Activated T-helper 1 cell treated with anti-CD3 and anti-CD28 coated beads, Interleukin-12 subunit alpha, Interleukin-12 subunit beta, Interleukin-2, Interleukin-4 antibody, amounts not matched to agents 30 ng/mL and 10 ng/mL and 1 ng/mL, durations not matched to agents 14 hours and 24 hours and 36 hours (primary cell): ENCODE results near the gene LSP1. TPM values are rescaled to one million over a fixed set of nuclear protein-coding genes. Genes with fewer than 3 reads are reported as not detected.

Experiments
- DNase-seq: peaks from one replicate; pipeline ENCODE4 v3.0.0; 2021; ENCODE audit warnings: low spot score
- H3K27ac Mint-ChIP-seq: one replicate; pipeline ENCODE4 v1.8.0; 2021; ENCODE audit warnings: mild to moderate bottlenecking, mixed read lengths
- H3K27me3 Mint-ChIP-seq: one replicate; pipeline ENCODE4 v1.8.0; 2022; ENCODE audit warnings: mild to moderate bottlenecking, moderate library complexity, mixed read lengths; ENCODE audit not compliant: insufficient read depth
- H3K36me3 Mint-ChIP-seq: one replicate; pipeline ENCODE4 v1.8.0; 2021; ENCODE audit warnings: low read depth, mixed read lengths
- H3K4me1 Mint-ChIP-seq: one replicate; pipeline ENCODE4 v1.8.0; 2021; ENCODE audit warnings: low read depth, mixed read lengths
- H3K4me3 Mint-ChIP-seq: one replicate; pipeline ENCODE4 v1.8.0; 2021; ENCODE audit warnings: mild to moderate bottlenecking, moderate library complexity, mixed read lengths
- H3K9me3 Mint-ChIP-seq: one replicate; pipeline ENCODE4 v1.8.0; 2021; ENCODE audit warnings: mixed read lengths
- intact Hi-C: fragments of 100-400 bp; cut with micrococcal nuclease; formaldehyde crosslinking; loops from one replicate; pipeline ENCODE4 v1.15.1; 2024
- total RNA-seq: library from RNA; stranded (reverse); gene quantifications from 2 replicates; pipeline ENCODE4 v1.2.3, GENCODE V29; 2022

The LSP1 gene
- total RNA-seq, 1 donor from 2014 or later: 262 TPM

GRCh38 chr11:1924646-1925372, 71.9 kb downstream of the LSP1 start:
- Mint-ChIP-seq H3K9me3 (no peaks in the 10 kb centered on the region), H3K27me3 (peaks cover 3% of the 10 kb centered on the region), H3K36me3 (no peaks in the 10 kb centered on the region), H3K4me3 (no peak overlapping the region), H3K4me1 (peaks cover 4% of the 10 kb centered on the region), H3K27ac (no peak overlapping the region)
- intact Hi-C loops: no loop called here
- DNase-seq: no peak

- H3K27me3 Mint-ChIP-seq: peaks cover 3% of the 10 kb centered on the region
- no peaks in the 10 kb centered on the region for H3K9me3 Mint-ChIP-seq
- H3K4me3 Mint-ChIP-seq: no peak overlapping the region
- H3K36me3 Mint-ChIP-seq: no peaks in the 10 kb centered on the region
- no peak overlapping the region for H3K27ac Mint-ChIP-seq
- H3K4me1 Mint-ChIP-seq: peaks cover 4% of the 10 kb centered on the region
- intact Hi-C loops: no loop called here
- no peak for DNase-seq
Measured at GRCh38 chr11:1925373-1926155, 72.7 kb downstream of the LSP1 start.

GRCh38 chr11:1926156-1927025, 73.5 kb downstream of the LSP1 start:
- intact Hi-C loops: no loop called here
- H3K4me3 Mint-ChIP-seq: no peak overlapping the region
- DNase-seq: no peak
- H3K4me1 Mint-ChIP-seq: peaks cover 4% of the 10 kb centered on the region
- no peak overlapping the region for H3K27ac Mint-ChIP-seq
- H3K9me3 Mint-ChIP-seq: no peaks in the 10 kb centered on the region
- H3K27me3 Mint-ChIP-seq: peaks cover 3% of the 10 kb centered on the region
- H3K36me3 Mint-ChIP-seq: no peaks in the 10 kb centered on the region

- H3K27me3 Mint-ChIP-seq: peaks cover 3% of the 10 kb centered on the region
- no peak overlapping the region for H3K27ac Mint-ChIP-seq
- H3K9me3 Mint-ChIP-seq: no peaks in the 10 kb centered on the region
- intact Hi-C loops: no loop called here
- DNase-seq: no peak
- H3K4me3 Mint-ChIP-seq: no peak overlapping the region
- peaks cover 4% of the 10 kb centered on the region for H3K4me1 Mint-ChIP-seq
- H3K36me3 Mint-ChIP-seq: no peaks in the 10 kb centered on the region
Measured at GRCh38 chr11:1927026-1927847, 74.4 kb downstream of the LSP1 start.

- Mint-ChIP-seq H3K36me3 (no peaks in the 10 kb centered on the region), H3K27me3 (peaks cover 4% of the 10 kb centered on the region), H3K27ac (no peak overlapping the region), H3K9me3 (no peaks in the 10 kb centered on the region), H3K4me1 (peaks cover under 1% of the 10 kb centered on the region), H3K4me3 (no peak overlapping the region)
- intact Hi-C loops: no loop called here
- no peak for DNase-seq
Measured at GRCh38 chr11:1927848-1928469, 75.1 kb downstream of the LSP1 start.

- no peaks in the 10 kb centered on the region for H3K9me3 Mint-ChIP-seq
- no peak overlapping the region for H3K4me3 Mint-ChIP-seq
- intact Hi-C loops: no loop called here
- no peak for DNase-seq
- H3K4me1 Mint-ChIP-seq: no peaks in the 10 kb centered on the region
- H3K36me3 Mint-ChIP-seq: no peaks in the 10 kb centered on the region
- peaks cover 4% of the 10 kb centered on the region for H3K27me3 Mint-ChIP-seq
- no peak overlapping the region for H3K27ac Mint-ChIP-seq
Measured at GRCh38 chr11:1928470-1928890, 75.6 kb downstream of the LSP1 start.

- no peaks in the 10 kb centered on the region for H3K4me1 Mint-ChIP-seq
- peaks cover 2% of the 10 kb centered on the region for H3K27me3 Mint-ChIP-seq
- intact Hi-C loops: no loop called here
- H3K4me3 Mint-ChIP-seq: no peak overlapping the region
- no peaks in the 10 kb centered on the region for H3K9me3 Mint-ChIP-seq
- H3K36me3 Mint-ChIP-seq: no peaks in the 10 kb centered on the region
- no peak overlapping the region for H3K27ac Mint-ChIP-seq
- no peak for DNase-seq
Measured at GRCh38 chr11:1928891-1929541, 76.1 kb downstream of the LSP1 start.

- no peak for DNase-seq
- Mint-ChIP-seq H3K9me3 (no peaks in the 10 kb centered on the region), H3K27me3 (peaks cover 2% of the 10 kb centered on the region), H3K4me3 (no peak overlapping the region), H3K27ac (no peak overlapping the region), H3K36me3 (no peaks in the 10 kb centered on the region), H3K4me1 (no peaks in the 10 kb centered on the region)
- intact Hi-C loops: no loop called here
Measured at GRCh38 chr11:1929621-1930461, 77.0 kb downstream of the LSP1 start.

GRCh38 chr11:1930462-1930830, 77.6 kb downstream of the LSP1 start:
- peaks cover 2% of the 10 kb centered on the region for H3K27me3 Mint-ChIP-seq
- H3K4me1 Mint-ChIP-seq: no peaks in the 10 kb centered on the region
- no peak for DNase-seq
- no peak overlapping the region for H3K27ac Mint-ChIP-seq
- no peaks in the 10 kb centered on the region for H3K36me3 Mint-ChIP-seq
- no peaks in the 10 kb centered on the region for H3K9me3 Mint-ChIP-seq
- H3K4me3 Mint-ChIP-seq: no peak overlapping the region
- intact Hi-C loops: no loop called here

- Mint-ChIP-seq H3K27ac (no peak overlapping the region), H3K9me3 (no peaks in the 10 kb centered on the region), H3K36me3 (no peaks in the 10 kb centered on the region), H3K4me1 (no peaks in the 10 kb centered on the region), H3K4me3 (no peak overlapping the region), H3K27me3 (peaks cover 2% of the 10 kb centered on the region)
- DNase-seq: no peak
- intact Hi-C loops: no loop called here
Measured at GRCh38 chr11:1931341-1932104, 78.6 kb downstream of the LSP1 start.
